GM19238 (cell line): Measurements from ENCODE around the gene PPEF2.
"Not testable (repeated sequence)": the region's sequence is repeated elsewhere in the genome, so short reads cannot be mapped to it uniquely, and the experiment has no call there.

Experiments
- DNase-seq: peaks from one replicate; pipeline ENCODE4 v3.0.0; 2011; ENCODE audit warnings: low spot score; ENCODE audit not compliant: insufficient read length

PPEF2 gene

GRCh38 chr4:75902352-75902751, at the start of gene PPEF2:
Gene PPEF2, minus strand, starts transcription at chr4:75902452. Its CDS starts 6,127 bp downstream, at chr4:75896325.
- no peak for DNase-seq

GRCh38 chr4:75950213-75950815, 48.1 kb upstream of the PPEF2 start:
- no peak for DNase-seq

- DNase-seq: peak; percentile 20
Observed at GRCh38 chr4:75948822-75949444, 46.7 kb upstream of the PPEF2 start.

GRCh38 chr4:75940692-75941253, 38.5 kb upstream of the PPEF2 start, which contains the start of gene NAAA:
Gene NAAA, minus strand, starts transcription at chr4:75941013. Its CDS starts 64 bp downstream, at chr4:75940949.
- DNase-seq: peak; percentile 61

- DNase-seq: peak; percentile 71
Observed at GRCh38 chr4:75939890-75940691, 37.8 kb upstream of the PPEF2 start.

GRCh38 chr4:75935628-75936027, 33.4 kb upstream of the PPEF2 start:
- no peak for DNase-seq

- DNase-seq: no peak
Observed at GRCh38 chr4:75930152-75930551, 27.9 kb upstream of the PPEF2 start.

- DNase-seq: not testable (repeated sequence)
Observed at GRCh38 chr4:75924916-75925315, 22.7 kb upstream of the PPEF2 start.

- no peak for DNase-seq
Observed at GRCh38 chr4:75924309-75924827, 22.1 kb upstream of the PPEF2 start.

GRCh38 chr4:75922588-75922987, 20.3 kb upstream of the PPEF2 start:
- no peak for DNase-seq

GRCh38 chr4:75921910-75922309, 19.7 kb upstream of the PPEF2 start:
- DNase-seq: no peak

GRCh38 chr4:75920327-75920726, 18.1 kb upstream of the PPEF2 start:
- DNase-seq: no peak

- no peak for DNase-seq
Observed at GRCh38 chr4:75919920-75920319, 17.7 kb upstream of the PPEF2 start.

- peak; percentile 23 for DNase-seq
Observed at GRCh38 chr4:75916091-75916661, 13.9 kb upstream of the PPEF2 start.

GRCh38 chr4:75912968-75913367, 10.7 kb upstream of the PPEF2 start:
- DNase-seq: no peak

- DNase-seq: not testable (repeated sequence)
Observed at GRCh38 chr4:75910831-75911230, 8.6 kb upstream of the PPEF2 start.

- no peak for DNase-seq
Observed at GRCh38 chr4:75909405-75909804, 7.2 kb upstream of the PPEF2 start.

GRCh38 chr4:75908555-75908954, 6.3 kb upstream of the PPEF2 start:
- no peak for DNase-seq

- DNase-seq: no peak
Observed at GRCh38 chr4:75907966-75908365, 5.7 kb upstream of the PPEF2 start.

GRCh38 chr4:75904076-75904475, 1.8 kb upstream of the PPEF2 start:
- no peak for DNase-seq

GRCh38 chr4:75898536-75898935, 3.7 kb downstream of the PPEF2 start:
- DNase-seq: no peak
